HEK293 (cell line): ENCODE data around the gene ZNF653.

Experiments used
- AEBP2 ChIP-seq: fragments of 450-650 bp; formaldehyde crosslinking; IDR thresholded peaks from 2 replicates; pipeline ENCODE4 v1.5.1; 2016; ENCODE audit warnings: missing biosample characterization, missing genetic modification characterization, borderline replicate concordance
- FEZF1 ChIP-seq: fragments of 450-650 bp; formaldehyde crosslinking; IDR thresholded peaks from 2 replicates; pipeline ENCODE4 v1.5.1; 2016; ENCODE audit warnings: missing biosample characterization, missing genetic modification characterization
- IKZF3 ChIP-seq: fragments of 450-650 bp; IDR thresholded peaks from 2 replicates; pipeline ENCODE4 v1.5.0; 2018; ENCODE audit warnings: missing biosample characterization, mild to moderate bottlenecking, missing genetic modification characterization, moderate library complexity
- KLF1 ChIP-seq: fragments of 450-650 bp; formaldehyde crosslinking; IDR thresholded peaks from 2 replicates; pipeline ENCODE4 v1.5.1; 2016; ENCODE audit warnings: missing biosample characterization, missing genetic modification characterization
- PRDM10 ChIP-seq: fragments of 450-650 bp; formaldehyde crosslinking; IDR thresholded peaks from 2 replicates; pipeline ENCODE4 v1.5.1; 2016; ENCODE audit warnings: missing biosample characterization, missing genetic modification characterization
- RBAK ChIP-seq: fragments of 450-650 bp; formaldehyde crosslinking; IDR thresholded peaks from 2 replicates; pipeline ENCODE4 v1.5.1; 2016; ENCODE audit warnings: missing biosample characterization, missing genetic modification characterization
- REST ChIP-seq: fragments of 450-650 bp; formaldehyde crosslinking; IDR thresholded peaks from 2 replicates; pipeline ENCODE4 v1.5.1; 2016; ENCODE audit warnings: missing biosample characterization, missing genetic modification characterization
- SALL2 ChIP-seq: fragments of 450-650 bp; formaldehyde crosslinking; IDR thresholded peaks from 2 replicates; pipeline ENCODE4 v1.5.0; 2017; ENCODE audit warnings: missing biosample characterization, mild to moderate bottlenecking, missing genetic modification characterization, borderline replicate concordance
- SCRT1 ChIP-seq: fragments of 450-650 bp; formaldehyde crosslinking; IDR thresholded peaks from 2 replicates; pipeline ENCODE4 v1.5.1; 2016; ENCODE audit warnings: missing biosample characterization, missing genetic modification characterization, borderline replicate concordance
- SETDB1 ChIP-seq: IDR thresholded peaks from one replicate; pipeline ENCODE4 v1.6.1; 2017; ENCODE audit warnings: mild to moderate bottlenecking, low read length, moderate library complexity, mixed read lengths; ENCODE audit not compliant: insufficient read length
- ZEB2 ChIP-seq: fragments of 450-650 bp; formaldehyde crosslinking; IDR thresholded peaks from 2 replicates; pipeline ENCODE4 v1.5.1; 2016; ENCODE audit warnings: missing biosample characterization, missing genetic modification characterization
- ZNF138 ChIP-seq: fragments of 450-650 bp; formaldehyde crosslinking; IDR thresholded peaks from 2 replicates; pipeline ENCODE4 v1.5.1; 2016; ENCODE audit warnings: missing biosample characterization, missing genetic modification characterization, borderline replicate concordance
- ZNF174 ChIP-seq: fragments of 450-650 bp; formaldehyde crosslinking; IDR thresholded peaks from 2 replicates; pipeline ENCODE4 v1.5.0; 2017; ENCODE audit warnings: missing biosample characterization, mild to moderate bottlenecking, missing genetic modification characterization
- ZNF23 ChIP-seq: fragments of 450-650 bp; formaldehyde crosslinking; IDR thresholded peaks from 2 replicates; pipeline ENCODE4 v1.5.1; 2016; ENCODE audit warnings: missing biosample characterization, missing genetic modification characterization, borderline replicate concordance
- ZNF248 ChIP-seq: fragments of 450-650 bp; formaldehyde crosslinking; IDR thresholded peaks from 2 replicates; pipeline ENCODE4 v1.5.1; 2017; ENCODE audit warnings: missing biosample characterization, missing genetic modification characterization
- ZNF292 ChIP-seq: fragments of 450-650 bp; formaldehyde crosslinking; IDR thresholded peaks from 2 replicates; pipeline ENCODE4 v1.5.1; 2016; ENCODE audit warnings: low read depth, missing biosample characterization, missing genetic modification characterization, borderline replicate concordance
- ZNF324 ChIP-seq: fragments of 450-650 bp; formaldehyde crosslinking; IDR thresholded peaks from 2 replicates; pipeline ENCODE4 v1.5.1; 2016; ENCODE audit warnings: missing biosample characterization, missing genetic modification characterization
- ZNF404 ChIP-seq: fragments of 450-650 bp; formaldehyde crosslinking; IDR thresholded peaks from 2 replicates; pipeline ENCODE4 v1.5.1; 2017; ENCODE audit warnings: missing biosample characterization, missing genetic modification characterization
- ZNF416 ChIP-seq: fragments of 450-650 bp; formaldehyde crosslinking; IDR thresholded peaks from 2 replicates; pipeline ENCODE4 v1.5.1; 2016; ENCODE audit warnings: missing biosample characterization, missing genetic modification characterization
- ZNF473 ChIP-seq: fragments of 450-650 bp; formaldehyde crosslinking; IDR thresholded peaks from 2 replicates; pipeline ENCODE4 v1.5.1; 2017; ENCODE audit warnings: missing biosample characterization, missing genetic modification characterization
- ZNF48 ChIP-seq: fragments of 450-650 bp; formaldehyde crosslinking; IDR thresholded peaks from 2 replicates; pipeline ENCODE4 v1.5.1; 2016; ENCODE audit warnings: missing biosample characterization, missing genetic modification characterization
- ZNF521 ChIP-seq: fragments of 450-650 bp; formaldehyde crosslinking; IDR thresholded peaks from 2 replicates; pipeline ENCODE4 v1.5.1; 2017; ENCODE audit warnings: missing biosample characterization, mild to moderate bottlenecking, missing genetic modification characterization
- ZNF529 ChIP-seq: fragments of 450-650 bp; formaldehyde crosslinking; IDR thresholded peaks from 2 replicates; pipeline ENCODE4 v1.5.1; 2017; ENCODE audit warnings: missing genetic modification characterization, missing biosample characterization; ENCODE audit not compliant: insufficient replicate concordance
- ZNF600 ChIP-seq: fragments of 450-650 bp; formaldehyde crosslinking; IDR thresholded peaks from 2 replicates; pipeline ENCODE4 v1.5.1; 2016; ENCODE audit warnings: missing biosample characterization, missing genetic modification characterization
- ZNF610 ChIP-seq: fragments of 450-650 bp; formaldehyde crosslinking; IDR thresholded peaks from 2 replicates; pipeline ENCODE4 v1.5.1; 2016; ENCODE audit warnings: missing biosample characterization, missing genetic modification characterization, borderline replicate concordance
- ZNF623 ChIP-seq: fragments of 450-650 bp; formaldehyde crosslinking; IDR thresholded peaks from 2 replicates; pipeline ENCODE4 v1.5.1; 2016; ENCODE audit warnings: missing biosample characterization, missing genetic modification characterization
- ZNF629 ChIP-seq: fragments of 450-650 bp; formaldehyde crosslinking; IDR thresholded peaks from 2 replicates; pipeline ENCODE4 v1.5.1; 2017; ENCODE audit warnings: missing biosample characterization, missing genetic modification characterization
- ZNF639 ChIP-seq: fragments of 450-650 bp; formaldehyde crosslinking; IDR thresholded peaks from 2 replicates; pipeline ENCODE4 v1.5.1; 2016; ENCODE audit warnings: missing biosample characterization, missing genetic modification characterization
- ZNF664 ChIP-seq: fragments of 450-650 bp; formaldehyde crosslinking; IDR thresholded peaks from 2 replicates; pipeline ENCODE4 v1.5.1; 2016; ENCODE audit warnings: missing biosample characterization, missing genetic modification characterization
- ZNF670 ChIP-seq: fragments of 450-650 bp; formaldehyde crosslinking; IDR thresholded peaks from 2 replicates; pipeline ENCODE4 v1.5.1; 2016; ENCODE audit warnings: missing biosample characterization, missing genetic modification characterization, low read depth
- ZNF785 ChIP-seq: fragments of 450-650 bp; formaldehyde crosslinking; IDR thresholded peaks from 2 replicates; pipeline ENCODE4 v1.5.1; 2016; ENCODE audit warnings: missing biosample characterization, missing genetic modification characterization

Gene ZNF653

GRCh38 chr19:11482384-11483050, 23.1 kb downstream of the ZNF653 start (continued):
- no peak; the same call in 1 of the 2 replicates for TF ChIP-seq REST (tag by site-specific recombination)
- TF ChIP-seq ZNF629 (tag by site-specific recombination), result peak; percentile 63
- no peak for TF ChIP-seq SETDB1
- no peak for TF ChIP-seq ZNF174
- 0 out of 2 replicates have a peak, but pooled peaks have one; percentile 51 for TF ChIP-seq KLF1 (tag by site-specific recombination)
- no peak for TF ChIP-seq ZNF138
- TF ChIP-seq SALL2, result no peak; the same call in 1 of the 2 replicates
- no peak for TF ChIP-seq SCRT1 (tag by site-specific recombination)
- TF ChIP-seq ZNF785 (tag by site-specific recombination), result no peak; the same call in 1 of the 2 replicates
- TF ChIP-seq ZNF521 (tag by site-specific recombination), result no peak
- peak; percentile 95 for TF ChIP-seq ZEB2 (tag by site-specific recombination)
- TF ChIP-seq ZNF404 (tag by site-specific recombination), result no peak
- TF ChIP-seq ZNF623 (tag by site-specific recombination), result no peak
- peak; percentile 69 for TF ChIP-seq ZNF610 (tag by site-specific recombination)
- TF ChIP-seq ZNF670 (tag by site-specific recombination), result no peak
- no peak for TF ChIP-seq ZNF664
- TF ChIP-seq ZNF529, result no peak
- peak; percentile 32 for TF ChIP-seq ZNF600 (tag by site-specific recombination)
- 0 out of 2 replicates have a peak, but pooled peaks have one; percentile 38 for TF ChIP-seq ZNF639 (tag by site-specific recombination)
- 0 out of 2 replicates have a peak, but pooled peaks have one; percentile 9 for TF ChIP-seq FEZF1 (tag by site-specific recombination)
- TF ChIP-seq ZNF23 (tag by site-specific recombination), result no peak
- TF ChIP-seq ZNF292, result no peak
- peak; percentile 70; the same call in 1 of the 2 replicates for TF ChIP-seq ZNF324 (tag by site-specific recombination)
- TF ChIP-seq ZNF248 (tag by site-specific recombination), result no peak
- TF ChIP-seq ZNF473 (tag by site-specific recombination), result no peak
- 0 out of 2 replicates have a peak, but pooled peaks have one; percentile 32 for TF ChIP-seq IKZF3
- TF ChIP-seq AEBP2 (tag by site-specific recombination), result no peak
- no peak for TF ChIP-seq ZNF48
- peak; percentile 89 for TF ChIP-seq PRDM10 (tag by site-specific recombination)
- peak; percentile 97 for TF ChIP-seq ZNF416 (tag by site-specific recombination)
- TF ChIP-seq RBAK, result no peak
